T-helper 2 cell treated with Interferon-gamma antibody and Interleukin-4, amounts not matched to agents 5 μg/mL and 100 μg/mL, for 36 hours (primary cell): Measurements from ENCODE around the gene TGFBR3.
A peak's percentile ranks its signal among the peaks of the same experiment; 100 is the strongest.

Experiments
- DNase-seq: peaks from one replicate; pipeline ENCODE4 v3.0.0; 2021; ENCODE audit warnings: low spot score
- H3K27ac Mint-ChIP-seq: one replicate; pipeline ENCODE4 v1.8.0; 2021; ENCODE audit warnings: mild to moderate bottlenecking, mixed read lengths
- H3K27me3 Mint-ChIP-seq: one replicate; pipeline ENCODE4 v1.8.0; 2021; ENCODE audit warnings: low read depth, mixed read lengths
- H3K36me3 Mint-ChIP-seq: one replicate; pipeline ENCODE4 v1.8.0; 2021; ENCODE audit warnings: low read depth, mixed read lengths
- H3K4me1 Mint-ChIP-seq: one replicate; pipeline ENCODE4 v1.8.0; 2021; ENCODE audit warnings: low read depth, mixed read lengths
- H3K4me3 Mint-ChIP-seq: one replicate; pipeline ENCODE4 v1.8.0; 2022; ENCODE audit warnings: mild to moderate bottlenecking, moderate library complexity, mixed read lengths
- H3K9me3 Mint-ChIP-seq: one replicate; pipeline ENCODE4 v1.8.0; 2021; ENCODE audit warnings: mixed read lengths

The TGFBR3 gene

DNA sequence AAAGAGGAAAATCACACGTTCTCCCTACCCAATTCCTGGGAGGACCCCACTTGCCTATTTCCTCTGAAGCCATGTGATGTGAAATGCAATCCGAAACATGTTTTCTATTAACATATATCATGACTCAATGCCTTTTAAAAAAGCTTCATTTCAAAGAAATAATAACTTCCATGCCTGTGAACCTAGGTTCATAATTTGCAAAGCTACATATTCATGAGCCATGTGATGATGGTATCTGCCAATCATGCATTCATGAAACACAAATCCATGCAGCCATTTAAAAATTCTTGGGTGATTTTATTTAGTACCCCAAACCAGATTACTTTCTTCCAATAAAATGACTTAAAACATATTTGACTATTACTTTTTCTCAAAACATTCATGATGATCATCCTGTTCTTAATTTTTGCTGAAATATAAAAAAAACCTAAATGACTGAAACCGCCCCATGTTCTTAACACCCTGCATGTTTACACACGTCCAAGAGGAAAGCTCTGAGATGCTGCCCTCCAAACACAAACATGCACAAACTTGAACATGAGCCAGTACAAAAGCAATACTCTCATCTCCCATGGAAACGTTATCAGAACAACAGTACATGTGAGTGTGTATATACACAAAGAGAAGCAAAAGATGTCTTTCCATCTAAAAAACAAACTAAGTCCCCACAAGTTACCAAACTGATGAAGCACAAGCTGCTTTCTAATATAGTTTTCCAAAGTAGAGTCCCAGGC is 140.1 kb downstream of the TGFBR3 start:
- Mint-ChIP-seq H3K4me1 (peaks cover 20% of the 10 kb centered on the region), H3K9me3 (peaks cover 25% of the 10 kb centered on the region), H3K4me3 (no peak overlapping the region), H3K27ac (no peak overlapping the region), H3K36me3 (peaks cover 41% of the 10 kb centered on the region), H3K27me3 (no peaks in the 10 kb centered on the region)
- no peak for DNase-seq

- Mint-ChIP-seq H3K27me3 (no peaks in the 10 kb centered on the region), H3K27ac (no peak overlapping the region), H3K36me3 (peaks cover 39% of the 10 kb centered on the region), H3K4me1 (peaks cover 18% of the 10 kb centered on the region), H3K4me3 (no peak overlapping the region), H3K9me3 (peaks cover 25% of the 10 kb centered on the region)
- DNase-seq, result no peak
Observed at GRCh38 chr1:91744953-91745639, 140.9 kb downstream of the TGFBR3 start.

DNA sequence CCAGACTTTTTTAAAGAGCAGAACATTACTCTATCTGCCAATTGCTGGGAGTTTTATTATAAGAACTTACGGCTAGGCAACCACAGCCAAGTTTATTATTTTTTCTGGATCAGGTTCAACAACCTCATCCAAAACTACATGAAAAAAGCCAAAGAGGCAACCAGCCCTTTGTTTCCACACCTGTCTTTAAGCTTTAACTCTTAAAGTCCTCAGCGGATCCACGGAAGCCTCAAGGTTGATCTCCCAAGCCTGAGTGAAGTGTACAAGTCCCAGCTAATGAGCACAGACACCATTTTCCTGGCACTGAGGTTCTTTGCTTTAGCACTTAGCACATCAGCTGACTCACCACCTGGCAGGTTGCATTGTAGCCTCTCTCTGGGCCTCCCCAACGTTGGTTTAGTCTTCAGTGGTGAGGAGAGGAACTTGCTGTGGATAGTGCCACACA is 143.1 kb downstream of the TGFBR3 start:
- Mint-ChIP-seq H3K27ac (no peak overlapping the region), H3K36me3 (peaks cover 43% of the 10 kb centered on the region), H3K27me3 (no peaks in the 10 kb centered on the region), H3K4me3 (no peak overlapping the region), H3K4me1 (no peaks in the 10 kb centered on the region), H3K9me3 (peaks cover 23% of the 10 kb centered on the region)
- DNase-seq, result no peak

- Mint-ChIP-seq H3K36me3 (peaks cover 45% of the 10 kb centered on the region), H3K27ac (no peak overlapping the region), H3K9me3 (peaks cover 13% of the 10 kb centered on the region), H3K4me3 (no peak overlapping the region), H3K4me1 (peaks cover 1% of the 10 kb centered on the region), H3K27me3 (no peaks in the 10 kb centered on the region)
- DNase-seq, result no peak
Observed at GRCh38 chr1:91741906-91742305, 144.0 kb downstream of the TGFBR3 start.

DNA sequence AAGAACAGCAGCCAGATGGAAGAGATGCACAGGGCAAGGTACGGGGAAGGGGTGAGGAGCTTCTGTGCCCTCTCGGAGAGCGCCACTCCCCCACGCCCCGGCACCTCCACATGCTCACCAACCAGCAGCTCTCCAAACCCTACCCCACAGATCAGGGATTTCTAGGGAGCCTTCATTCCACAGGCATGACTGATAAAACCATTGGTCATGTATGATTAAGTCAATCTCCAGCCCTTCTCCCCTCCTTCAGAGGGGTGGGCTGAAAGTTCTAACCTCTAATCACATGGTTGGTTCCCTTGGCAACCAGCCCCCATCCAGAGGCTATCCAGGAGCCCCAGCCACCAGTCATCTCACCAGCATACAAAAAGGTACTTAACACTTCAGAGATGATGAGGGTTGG is 144.7 kb downstream of the TGFBR3 start:
- H3K36me3 Mint-ChIP-seq, result peaks cover 44% of the 10 kb centered on the region
- H3K9me3 Mint-ChIP-seq, result peaks cover 7% of the 10 kb centered on the region
- H3K4me3 Mint-ChIP-seq, result no peak overlapping the region
- DNase-seq, result no peak
- no peak overlapping the region for H3K27ac Mint-ChIP-seq
- peaks cover 5% of the 10 kb centered on the region for H3K4me1 Mint-ChIP-seq
- H3K27me3 Mint-ChIP-seq, result no peaks in the 10 kb centered on the region

DNA sequence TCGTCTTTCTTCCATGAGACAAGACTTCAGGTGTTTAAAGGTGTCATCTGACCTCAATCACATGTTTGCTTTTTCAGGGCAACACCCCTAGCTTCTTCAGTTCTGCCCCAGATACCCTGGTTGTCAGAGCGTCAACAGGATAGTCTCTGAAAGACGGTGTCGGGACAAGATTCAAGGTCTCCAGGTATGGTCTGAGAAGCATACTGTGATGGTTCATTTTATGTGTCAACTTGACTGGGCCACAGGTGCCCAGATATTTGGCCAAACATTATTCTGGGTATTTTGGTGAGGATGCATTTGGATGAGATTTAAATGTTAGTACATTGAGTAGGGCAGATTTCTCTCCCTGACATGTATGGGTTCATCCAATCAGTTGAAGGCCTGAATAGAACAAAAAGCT is 148.3 kb downstream of the TGFBR3 start:
- Mint-ChIP-seq H3K27ac (no peak overlapping the region), H3K9me3 (no peaks in the 10 kb centered on the region), H3K4me1 (peaks cover 5% of the 10 kb centered on the region), H3K36me3 (peaks cover 36% of the 10 kb centered on the region), H3K27me3 (no peaks in the 10 kb centered on the region), H3K4me3 (no peak overlapping the region)
- DNase-seq, result no peak

- Mint-ChIP-seq H3K4me3 (no peak overlapping the region), H3K36me3 (peaks cover 34% of the 10 kb centered on the region), H3K27me3 (no peaks in the 10 kb centered on the region), H3K9me3 (no peaks in the 10 kb centered on the region), H3K27ac (no peak overlapping the region), H3K4me1 (peaks cover 11% of the 10 kb centered on the region)
- DNase-seq, result no peak
Observed at GRCh38 chr1:91736715-91737615, 149.0 kb downstream of the TGFBR3 start.

- peaks cover 30% of the 10 kb centered on the region for H3K36me3 Mint-ChIP-seq
- no peak overlapping the region for H3K27ac Mint-ChIP-seq
- no peak for DNase-seq
- H3K9me3 Mint-ChIP-seq, result no peaks in the 10 kb centered on the region
- H3K4me1 Mint-ChIP-seq, result peaks cover 19% of the 10 kb centered on the region
- H3K4me3 Mint-ChIP-seq, result no peak overlapping the region
- no peaks in the 10 kb centered on the region for H3K27me3 Mint-ChIP-seq
Observed at GRCh38 chr1:91736146-91736714, 149.7 kb downstream of the TGFBR3 start.

- H3K27ac Mint-ChIP-seq, result no peak overlapping the region
- no peaks in the 10 kb centered on the region for H3K27me3 Mint-ChIP-seq
- no peaks in the 10 kb centered on the region for H3K9me3 Mint-ChIP-seq
- peaks cover 33% of the 10 kb centered on the region for H3K36me3 Mint-ChIP-seq
- no peak overlapping the region for H3K4me3 Mint-ChIP-seq
- peaks cover 27% of the 10 kb centered on the region for H3K4me1 Mint-ChIP-seq
- no peak for DNase-seq
Observed at GRCh38 chr1:91735266-91735845, 150.6 kb downstream of the TGFBR3 start.

GRCh38 chr1:91734761-91735160 is 151.2 kb downstream of the TGFBR3 start:
- Mint-ChIP-seq H3K9me3 (no peaks in the 10 kb centered on the region), H3K4me1 (peaks cover 33% of the 10 kb centered on the region), H3K36me3 (peaks cover 34% of the 10 kb centered on the region), H3K4me3 (no peak overlapping the region), H3K27ac (no peak overlapping the region), H3K27me3 (no peaks in the 10 kb centered on the region)
- DNase-seq, result no peak

GRCh38 chr1:91733108-91733710 is 152.7 kb downstream of the TGFBR3 start:
- peaks cover 37% of the 10 kb centered on the region for H3K4me1 Mint-ChIP-seq
- H3K4me3 Mint-ChIP-seq, result no peak overlapping the region
- no peaks in the 10 kb centered on the region for H3K27me3 Mint-ChIP-seq
- DNase-seq, result no peak
- no peak overlapping the region for H3K27ac Mint-ChIP-seq
- peaks cover 30% of the 10 kb centered on the region for H3K36me3 Mint-ChIP-seq
- H3K9me3 Mint-ChIP-seq, result no peaks in the 10 kb centered on the region

- H3K9me3 Mint-ChIP-seq, result no peaks in the 10 kb centered on the region
- H3K4me3 Mint-ChIP-seq, result no peak overlapping the region
- no peak overlapping the region for H3K27ac Mint-ChIP-seq
- H3K27me3 Mint-ChIP-seq, result no peaks in the 10 kb centered on the region
- peaks cover 37% of the 10 kb centered on the region for H3K4me1 Mint-ChIP-seq
- DNase-seq, result peak; percentile 36
- peaks cover 30% of the 10 kb centered on the region for H3K36me3 Mint-ChIP-seq
Observed at GRCh38 chr1:91732291-91733107, 153.5 kb downstream of the TGFBR3 start.
